GM20431 (cell line): Measurements from ENCODE around the gene CISD2.
"Not testable (repeated sequence)": the region's sequence is repeated elsewhere in the genome, so short reads cannot be mapped to it uniquely, and the experiment has no call there.

ENCODE experiments used
- in situ Hi-C: fragments of 300-500 bp; cut with MseI, MboI; formaldehyde crosslinking; loops from one replicate; pipeline ENCODE4 v1.15.0; 2020; ENCODE audit warnings: low sequenced_read_pairs; ENCODE audit not compliant: unreplicated experiment

CISD2 gene

GRCh38 chr4:102868781-102869568, at the start of gene CISD2:
Gene CISD2 (plus strand): TSS chr4:102868992. CDS start chr4:102869085, 93 bp downstream.
- in situ Hi-C loops = no loop called here

GRCh38 chr4:102819100-102819499, 49.7 kb upstream of the CISD2 start:
- in situ Hi-C loops = not testable (repeated sequence)

- in situ Hi-C loops = no loop called here
Observed at GRCh38 chr4:102819588-102820365, 49.0 kb upstream of the CISD2 start.

- in situ Hi-C loops = no loop called here
Observed at GRCh38 chr4:102823464-102823863, 45.3 kb upstream of the CISD2 start.

GRCh38 chr4:102823897-102824296, 44.9 kb upstream of the CISD2 start:
- in situ Hi-C loops = no loop called here

- in situ Hi-C loops = no loop called here
Observed at GRCh38 chr4:102824398-102824797, 44.4 kb upstream of the CISD2 start.

- in situ Hi-C loops = no loop called here
Observed at GRCh38 chr4:102825261-102826091, 43.3 kb upstream of the CISD2 start.

GRCh38 chr4:102826105-102826889, 42.5 kb upstream of the CISD2 start:
- in situ Hi-C loops = no loop called here

- in situ Hi-C loops = no loop called here
Observed at GRCh38 chr4:102826890-102827673, 41.7 kb upstream of the CISD2 start, which contains the start of gene UBE2D3. Gene UBE2D3 (minus strand): TSS chr4:102827551. CDS start chr4:102826508, 1,043 bp downstream.

- in situ Hi-C loops = no loop called here
Observed at GRCh38 chr4:102827674-102828496, 40.9 kb upstream of the CISD2 start.

GRCh38 chr4:102828497-102828808, 40.3 kb upstream of the CISD2 start:
- in situ Hi-C loops = no loop called here

- in situ Hi-C loops = no loop called here
Observed at GRCh38 chr4:102829803-102830202, 39.0 kb upstream of the CISD2 start.

GRCh38 chr4:102832105-102832504, 36.7 kb upstream of the CISD2 start:
- in situ Hi-C loops = no loop called here

- in situ Hi-C loops = no loop called here
Observed at GRCh38 chr4:102832667-102833066, 36.1 kb upstream of the CISD2 start.

GRCh38 chr4:102836596-102836995, 32.2 kb upstream of the CISD2 start:
- in situ Hi-C loops = no loop called here

GRCh38 chr4:102842367-102842766, 26.4 kb upstream of the CISD2 start:
- in situ Hi-C loops = no loop called here

GRCh38 chr4:102843273-102843672, 25.5 kb upstream of the CISD2 start:
- in situ Hi-C loops = no loop called here

GRCh38 chr4:102843938-102844337, 24.9 kb upstream of the CISD2 start:
- in situ Hi-C loops = no loop called here
